HG03064 (cell line): ENCODE measurements around the gene CD22.
"Not testable (repeated sequence)": the region's sequence is repeated elsewhere in the genome, so short reads cannot be mapped to it uniquely, and the experiment has no call there.

ENCODE experiments used
- ATAC-seq: cut with Tn5 transposase; IDR thresholded peaks from one replicate; pipeline ENCODE4 v1.9.1; 2021; ENCODE audit warnings: low read depth; ENCODE audit not compliant: unreplicated experiment

Gene CD22

DNA sequence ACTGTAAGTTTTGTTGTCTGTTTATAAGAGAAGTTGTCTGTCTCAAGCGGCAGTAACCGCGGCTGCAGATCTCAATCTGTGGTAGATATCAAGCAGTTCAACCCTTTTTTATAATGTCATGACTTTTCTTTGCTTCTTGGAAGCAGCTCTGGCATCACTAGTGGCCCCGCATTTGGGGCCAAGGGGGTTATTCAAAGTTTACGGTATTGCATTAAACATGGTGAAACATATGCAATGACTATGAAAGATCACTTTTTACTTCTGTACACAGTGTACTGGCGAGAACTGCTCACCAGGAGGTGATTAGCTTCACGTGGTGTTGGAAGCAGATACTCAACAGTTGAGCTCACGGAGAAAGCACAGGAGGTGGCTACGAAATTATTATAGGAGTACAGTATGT is 24.6 kb downstream of the CD22 start:
- no peak for ATAC-seq

DNA sequence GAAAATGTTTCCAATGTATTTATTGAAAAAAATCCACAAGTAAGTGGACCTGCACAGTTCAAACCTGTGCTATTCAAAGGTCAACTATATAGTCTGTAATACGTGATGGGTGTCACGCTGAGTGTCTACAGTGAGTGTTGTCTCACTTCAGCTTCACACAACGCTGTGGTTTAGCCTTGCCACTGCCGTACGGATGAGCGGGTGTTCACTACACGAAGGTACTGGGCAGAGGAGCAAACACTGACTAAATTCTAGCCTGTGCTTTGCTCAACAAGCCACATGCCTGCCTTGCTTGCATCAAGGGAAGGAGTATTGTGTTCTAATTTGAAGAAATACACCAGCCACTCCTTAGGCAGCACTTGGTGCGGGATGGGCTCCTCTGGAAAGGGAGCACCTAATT is 25.9 kb downstream of the CD22 start:
- no peak for ATAC-seq

DNA sequence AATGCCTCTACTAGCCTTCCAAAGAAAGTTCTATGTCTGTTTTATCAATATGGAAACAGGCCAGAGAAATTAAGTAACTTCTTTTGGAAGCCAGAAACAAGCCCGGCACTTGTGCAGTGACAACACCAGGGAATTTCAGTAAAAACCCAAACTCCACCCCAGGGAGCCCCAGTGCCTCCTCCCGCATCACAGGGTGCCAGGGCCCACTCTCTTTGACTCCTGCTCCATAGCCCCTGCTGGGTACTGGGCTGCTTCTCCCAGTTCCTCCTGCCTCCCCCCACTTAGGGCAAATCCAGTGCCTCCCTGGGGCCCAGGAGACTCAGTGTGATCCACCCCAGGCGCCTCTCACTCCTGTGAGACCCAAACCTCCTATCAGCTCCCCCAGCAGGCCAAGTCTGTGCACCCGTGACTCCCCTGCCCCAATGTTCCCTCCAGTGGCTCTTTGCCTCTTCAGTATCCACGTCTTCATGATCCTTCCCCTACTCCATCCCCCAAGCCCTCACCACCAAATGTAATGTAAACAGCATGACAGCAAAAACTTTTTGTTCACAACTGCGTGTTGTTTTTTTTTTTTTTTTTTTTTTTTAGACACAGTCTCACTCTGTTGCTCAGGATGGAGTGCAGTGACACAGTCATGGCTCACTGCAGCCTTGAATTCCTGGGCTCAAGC is 26.9 kb downstream of the CD22 start:
- ATAC-seq: no peak

DNA sequence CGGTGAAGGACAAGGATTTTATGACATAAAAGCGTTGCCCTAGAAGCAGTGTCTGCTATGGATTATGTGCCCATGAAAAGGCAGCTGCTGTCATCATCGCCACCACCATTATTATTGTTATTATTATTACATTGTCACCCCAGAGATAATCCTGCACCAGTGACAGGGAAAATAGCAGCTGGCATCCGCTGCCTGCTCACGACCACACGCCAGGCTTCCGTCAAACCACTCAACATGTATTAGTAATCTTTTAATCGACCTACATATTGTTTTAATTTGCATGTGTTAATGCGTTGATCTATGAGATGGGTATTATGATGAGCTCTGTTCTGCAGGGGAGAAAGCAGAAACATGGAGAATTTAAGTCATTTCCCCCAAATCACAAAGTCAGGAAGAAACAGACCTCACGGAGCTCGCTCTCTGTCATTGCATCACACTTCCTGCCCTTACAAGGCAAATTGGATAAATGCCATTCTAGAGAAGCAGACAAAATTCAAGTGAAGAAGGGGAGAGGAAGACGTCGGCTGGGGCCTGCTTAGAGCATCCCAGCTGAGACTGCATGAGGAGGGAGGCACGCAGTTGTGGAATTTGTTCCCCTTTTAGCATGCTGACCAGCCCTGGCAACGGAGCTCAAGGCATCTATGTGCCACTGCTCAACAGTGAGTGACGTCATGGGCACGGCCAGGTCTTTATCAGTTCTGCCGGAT is 29.0 kb downstream of the CD22 start, which contains the start of gene FFAR3:
Gene FFAR3, plus strand, starts transcription at position 594 of the 707 bp plus-strand sequence. CDS start 431 bp downstream, outside the sequence.
- no peak for ATAC-seq

GRCh38 chr19:35358834-35359233 is 29.8 kb downstream of the CD22 start:
- ATAC-seq: not testable (repeated sequence)

DNA sequence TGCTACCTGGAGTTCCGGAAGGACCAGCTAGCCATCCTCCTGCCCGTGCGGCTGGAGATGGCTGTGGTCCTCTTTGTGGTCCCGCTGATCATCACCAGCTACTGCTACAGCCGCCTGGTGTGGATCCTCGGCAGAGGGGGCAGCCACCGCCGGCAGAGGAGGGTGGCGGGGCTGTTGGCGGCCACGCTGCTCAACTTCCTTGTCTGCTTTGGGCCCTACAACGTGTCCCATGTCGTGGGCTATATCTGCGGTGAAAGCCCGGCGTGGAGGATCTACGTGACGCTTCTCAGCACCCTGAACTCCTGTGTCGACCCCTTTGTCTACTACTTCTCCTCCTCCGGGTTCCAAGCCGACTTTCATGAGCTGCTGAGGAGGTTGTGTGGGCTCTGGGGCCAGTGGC is 30.4 kb downstream of the CD22 start:
- not testable (repeated sequence) for ATAC-seq

- not testable (repeated sequence) for ATAC-seq
These were observed 31.1 kb downstream of the CD22 start for GRCh38 chr19:35360081-35360480.

GRCh38 chr19:35360880-35361420 is 32.0 kb downstream of the CD22 start:
- no peak for ATAC-seq

DNA sequence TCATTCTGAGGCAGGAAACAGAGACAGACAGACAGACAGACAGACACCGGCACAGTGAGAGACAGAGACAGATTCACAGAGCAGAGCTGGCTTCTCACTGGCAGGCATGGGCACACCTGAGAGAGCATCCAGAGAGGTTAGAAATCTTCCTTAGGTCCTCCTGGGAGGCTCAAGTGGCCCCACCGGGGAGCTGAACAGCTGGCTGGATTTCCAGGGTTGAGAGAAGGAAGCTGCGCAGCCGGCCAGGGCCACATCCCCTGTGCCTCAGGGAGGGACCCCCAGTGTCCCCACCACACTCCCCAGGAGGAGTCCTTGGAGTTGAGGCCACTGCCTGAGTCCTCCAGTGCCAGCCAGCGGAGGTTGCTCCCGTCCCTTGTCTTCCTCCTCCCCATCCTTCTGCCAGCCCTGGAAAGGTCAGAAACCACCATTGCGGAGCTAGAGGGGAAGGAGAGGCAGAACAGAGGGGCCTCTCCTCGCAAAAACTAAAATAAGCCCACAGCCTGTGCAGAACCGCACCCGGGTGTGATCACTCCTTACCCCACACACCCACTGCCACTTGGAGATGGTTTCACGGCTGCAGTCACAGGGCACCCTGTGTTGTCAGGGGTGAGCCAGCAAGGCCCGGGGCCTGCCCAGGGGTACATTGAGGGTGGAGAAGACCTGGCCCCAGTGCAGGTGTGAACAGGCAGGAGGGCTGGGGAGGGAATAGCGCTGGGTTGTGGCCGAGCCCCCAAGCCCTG is 33.4 kb downstream of the CD22 start:
- no peak for ATAC-seq

- ATAC-seq: no peak
These were observed 34.1 kb downstream of the CD22 start for GRCh38 chr19:35363001-35363590.

GRCh38 chr19:35363711-35364425 is 34.9 kb downstream of the CD22 start:
- no peak for ATAC-seq

DNA sequence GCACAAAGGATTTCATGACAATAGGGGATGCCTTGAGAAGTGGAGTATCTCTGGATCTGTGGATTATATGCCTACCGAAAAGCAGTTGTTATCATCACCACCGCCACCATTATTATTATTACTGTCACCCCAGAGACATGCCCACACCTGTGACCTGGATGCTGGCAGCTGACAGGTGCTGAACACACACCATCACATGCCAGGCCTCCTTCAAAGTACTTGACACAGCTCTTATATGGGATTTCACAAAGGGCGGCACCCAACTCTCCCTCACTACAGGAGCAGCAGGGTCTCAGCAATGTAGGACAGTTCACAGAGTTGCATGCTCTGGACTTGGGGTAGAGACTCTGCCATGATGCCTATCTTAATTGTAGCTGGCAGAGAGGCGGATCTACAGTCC is 36.3 kb downstream of the CD22 start:
- ATAC-seq: no peak

GRCh38 chr19:35368378-35368777 is 39.4 kb downstream of the CD22 start:
- no peak for ATAC-seq

DNA sequence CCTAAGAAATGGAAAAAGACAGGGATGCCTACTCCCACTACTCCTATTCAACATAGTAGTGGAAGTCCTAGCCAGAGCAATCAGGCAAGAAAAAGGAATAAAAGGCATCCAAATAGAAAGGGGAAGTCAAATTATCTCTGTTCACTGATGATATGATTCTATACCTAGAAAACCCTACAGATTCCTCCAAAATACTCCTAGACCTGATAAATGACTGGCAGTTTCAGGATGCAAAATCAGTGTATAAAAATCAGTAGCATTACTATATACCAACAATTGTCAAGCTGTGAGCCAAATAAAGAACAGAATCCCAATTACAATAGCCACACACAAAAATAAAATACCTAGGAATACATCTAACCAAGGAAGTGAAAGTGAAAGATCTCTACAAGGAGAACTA is 40.5 kb downstream of the CD22 start:
- no peak for ATAC-seq

- no peak for ATAC-seq
These were observed 41.7 kb downstream of the CD22 start, which contains the start of gene GPR42 for GRCh38 chr19:35370722-35371121. GPR42 (plus strand) TSS chr19:35371068; CDS start chr19:35371360, 292 bp downstream.

DNA sequence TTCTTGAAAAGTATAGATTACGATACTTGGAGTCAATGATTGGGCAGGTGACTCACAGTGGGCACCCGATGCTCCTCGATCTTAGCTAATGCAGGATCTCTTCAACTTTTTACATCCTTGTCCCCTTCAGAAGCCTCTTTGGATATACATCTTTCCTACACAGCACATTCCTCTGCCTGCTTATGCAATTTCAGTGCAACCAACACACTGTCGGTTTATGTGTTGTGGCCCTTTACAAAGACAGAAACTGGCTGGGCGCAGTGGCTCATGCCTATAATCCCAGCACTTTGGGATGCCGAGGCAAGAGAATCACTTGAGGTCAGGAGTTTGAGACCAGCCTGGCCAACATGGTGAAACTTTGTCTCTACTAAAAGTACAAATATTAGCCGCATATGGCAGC is 44.5 kb downstream of the CD22 start:
- no peak for ATAC-seq

DNA sequence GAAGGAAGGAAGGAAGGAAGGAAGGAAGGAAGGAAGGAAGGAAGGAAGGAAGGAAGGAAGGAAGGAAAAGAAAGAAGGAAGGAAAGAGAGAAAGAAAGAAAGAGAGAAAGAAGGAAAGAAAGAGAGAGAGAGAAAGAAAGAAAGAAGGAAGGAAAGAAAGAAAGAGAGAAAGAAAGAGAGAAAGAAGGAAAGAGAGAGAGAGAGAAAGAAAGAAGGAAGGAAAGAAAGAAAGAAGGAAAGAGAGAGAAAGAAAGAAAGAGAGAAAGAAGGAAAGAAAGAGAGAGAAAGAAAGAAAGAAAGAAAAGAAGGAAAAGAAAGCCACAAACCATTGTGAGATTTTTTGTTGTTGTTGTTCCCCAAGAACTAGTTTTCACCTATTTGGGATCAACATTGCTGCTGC is 45.0 kb downstream of the CD22 start:
- ATAC-seq: not testable (repeated sequence)

DNA sequence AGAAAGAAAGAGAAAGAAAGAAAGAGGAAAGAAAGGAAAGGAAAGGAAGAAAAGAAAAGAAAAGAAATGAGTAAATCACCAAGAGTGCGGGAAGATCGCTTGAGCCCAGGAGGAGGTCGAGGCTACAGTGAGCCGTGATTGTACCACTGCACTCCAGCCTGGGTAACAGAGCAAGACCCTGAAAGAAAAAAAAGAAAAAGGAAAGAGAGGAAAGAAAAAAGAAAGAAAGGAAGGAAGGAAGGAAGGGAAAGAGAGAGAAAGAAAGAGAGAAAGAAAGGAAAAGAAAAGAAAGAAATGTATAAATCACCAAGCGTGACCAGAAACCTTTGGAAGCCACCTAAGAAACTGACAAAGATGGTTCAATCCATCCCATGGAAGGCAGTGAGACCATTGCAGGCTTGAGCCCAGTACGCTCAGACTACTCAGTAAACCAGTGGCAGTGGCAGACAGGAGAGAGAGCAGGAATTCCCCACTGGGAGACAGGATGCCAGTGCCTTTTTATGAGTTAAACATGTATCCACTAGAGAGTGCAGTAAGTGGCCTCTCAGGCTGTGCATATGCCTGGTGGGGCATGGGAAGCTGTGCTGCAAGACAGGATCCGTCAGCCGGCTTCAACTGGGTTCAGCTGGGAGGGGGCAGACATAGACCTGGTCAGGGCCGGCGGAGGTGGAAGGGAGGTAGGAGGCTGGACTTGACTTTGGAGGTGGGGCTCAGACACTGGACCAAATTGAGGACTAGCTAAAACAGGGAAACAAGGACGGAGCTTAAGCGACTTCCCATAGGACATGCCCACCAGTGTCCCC is 46.7 kb downstream of the CD22 start:
- no peak for ATAC-seq

- no peak for ATAC-seq
These were observed 48.7 kb downstream of the CD22 start for GRCh38 chr19:35377656-35378055.
